ENCODE data around the gene FBXO24. TPM values are rescaled to one million over a fixed set of nuclear protein-coding genes. Genes with fewer than 3 reads are reported as not detected.

Gene FBXO24
- total RNA-seq, 1 donor from 2014 or later = 0.49 TPM

- TF ChIP-seq, protein P1, sequence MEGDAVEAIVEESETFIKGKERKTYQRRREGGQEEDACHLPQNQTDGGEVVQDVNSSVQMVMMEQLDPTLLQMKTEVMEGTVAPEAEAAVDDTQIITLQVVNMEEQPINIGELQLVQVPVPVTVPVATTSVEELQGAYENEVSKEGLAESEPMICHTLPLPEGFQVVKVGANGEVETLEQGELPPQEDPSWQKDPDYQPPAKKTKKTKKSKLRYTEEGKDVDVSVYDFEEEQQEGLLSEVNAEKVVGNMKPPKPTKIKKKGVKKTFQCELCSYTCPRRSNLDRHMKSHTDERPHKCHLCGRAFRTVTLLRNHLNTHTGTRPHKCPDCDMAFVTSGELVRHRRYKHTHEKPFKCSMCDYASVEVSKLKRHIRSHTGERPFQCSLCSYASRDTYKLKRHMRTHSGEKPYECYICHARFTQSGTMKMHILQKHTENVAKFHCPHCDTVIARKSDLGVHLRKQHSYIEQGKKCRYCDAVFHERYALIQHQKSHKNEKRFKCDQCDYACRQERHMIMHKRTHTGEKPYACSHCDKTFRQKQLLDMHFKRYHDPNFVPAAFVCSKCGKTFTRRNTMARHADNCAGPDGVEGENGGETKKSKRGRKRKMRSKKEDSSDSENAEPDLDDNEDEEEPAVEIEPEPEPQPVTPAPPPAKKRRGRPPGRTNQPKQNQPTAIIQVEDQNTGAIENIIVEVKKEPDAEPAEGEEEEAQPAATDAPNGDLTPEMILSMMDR (IDR thresholded peaks at IDR 0.05; ENCODE audit: partially characterized antibody, unreplicated experiment) = peak; percentile 54
- Mint-ChIP-seq H3K27ac (ENCODE audit: unreplicated experiment) (peak overlapping the region; percentile 52), H3K9me3 (ENCODE audit: unreplicated experiment) (peaks cover 4% of the 10 kb centered on the region), H3K4me1 (ENCODE audit: low read depth, unreplicated experiment) (peaks cover 11% of the 10 kb centered on the region), H3K4me3 (ENCODE audit: unreplicated experiment) (peak overlapping the region; percentile 84), H3K36me3 (ENCODE audit: unreplicated experiment) (no peaks in the 10 kb centered on the region), H3K27me3 (ENCODE audit: unreplicated experiment) (peaks cover 5% of the 10 kb centered on the region)
- peak; percentile 86 for DNase-seq
Observed at GRCh38 chr7:100604028-100604975, 18.2 kb downstream of the FBXO24 start.

DNA sequence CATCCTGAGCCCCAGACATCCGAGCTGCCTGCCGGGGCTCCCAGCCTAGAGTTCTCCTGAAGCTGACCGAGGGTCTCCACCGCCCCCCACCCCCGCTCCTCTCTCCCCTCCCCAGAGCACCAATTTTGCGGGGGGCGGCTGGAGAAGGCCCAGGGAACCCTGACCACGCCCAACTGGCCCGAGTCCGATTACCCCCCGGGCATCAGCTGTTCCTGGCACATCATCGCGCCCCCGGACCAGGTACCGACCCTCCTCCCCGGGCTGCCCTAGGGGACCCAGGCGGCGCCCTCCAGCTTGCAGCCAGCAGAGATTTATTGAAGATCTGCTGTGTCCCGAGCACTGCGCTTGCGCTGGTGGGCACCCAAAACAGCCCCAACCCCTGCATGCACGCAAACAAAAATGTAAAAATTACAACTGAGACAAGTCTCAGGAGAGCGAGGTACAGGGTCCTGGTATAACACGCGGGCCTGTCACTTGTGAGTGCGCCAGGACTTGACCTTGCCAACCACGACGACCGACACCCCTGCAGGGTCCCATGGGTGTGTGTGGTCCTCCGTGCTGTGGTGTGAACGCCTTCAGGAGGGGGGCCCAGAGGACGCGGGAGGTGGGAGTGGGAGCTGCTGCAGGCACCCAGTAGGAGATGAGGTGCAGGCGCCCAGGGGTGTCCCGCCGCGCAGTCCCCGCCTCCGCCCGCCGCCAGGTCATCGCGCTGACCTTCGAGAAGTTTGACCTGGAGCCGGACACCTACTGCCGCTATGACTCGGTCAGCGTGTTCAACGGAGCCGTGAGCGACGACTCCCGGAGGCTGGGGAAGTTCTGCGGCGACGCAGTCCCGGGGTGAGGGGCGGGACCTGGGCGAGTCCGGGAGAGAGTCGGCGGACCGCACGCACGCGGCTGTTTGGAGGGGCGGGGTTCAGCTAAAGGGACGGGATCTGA lies 19.1 kb downstream of the FBXO24 start:
- DNase-seq = peak; percentile 54
- H3K4me3 Mint-ChIP-seq (ENCODE audit: unreplicated experiment) = peak overlapping the region; percentile 84
- no peaks in the 10 kb centered on the region for H3K36me3 Mint-ChIP-seq (ENCODE audit: unreplicated experiment)
- TF ChIP-seq, protein P1 (IDR thresholded peaks at IDR 0.05; ENCODE audit: partially characterized antibody, unreplicated experiment) = no peak
- H3K4me1 Mint-ChIP-seq (ENCODE audit: low read depth, unreplicated experiment) = peaks cover 11% of the 10 kb centered on the region
- peaks cover 5% of the 10 kb centered on the region for H3K27me3 Mint-ChIP-seq (ENCODE audit: unreplicated experiment)
- no peak overlapping the region for H3K27ac Mint-ChIP-seq (ENCODE audit: unreplicated experiment)
- H3K9me3 Mint-ChIP-seq (ENCODE audit: unreplicated experiment) = peaks cover 4% of the 10 kb centered on the region

DNA sequence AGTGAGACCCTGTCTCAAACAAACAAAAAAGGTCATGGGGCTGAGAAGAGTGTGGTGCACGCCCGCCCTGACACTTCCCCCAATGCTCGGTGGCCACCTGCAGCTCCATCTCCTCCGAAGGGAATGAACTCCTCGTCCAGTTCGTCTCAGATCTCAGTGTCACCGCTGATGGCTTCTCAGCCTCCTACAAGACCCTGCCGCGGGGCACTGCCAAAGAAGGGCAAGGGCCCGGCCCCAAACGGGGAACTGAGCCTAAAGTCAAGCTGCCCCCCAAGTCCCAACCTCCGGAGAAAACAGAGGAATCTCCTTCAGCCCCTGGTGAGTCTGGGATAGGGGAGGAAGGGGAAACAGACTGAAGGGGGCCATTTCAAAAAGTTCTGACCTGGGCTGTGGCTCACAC lies 20.2 kb downstream of the FBXO24 start:
- TF ChIP-seq, protein P1 (IDR thresholded peaks at IDR 0.05; ENCODE audit: partially characterized antibody, unreplicated experiment) = no peak
- no peak for DNase-seq
- peaks cover 11% of the 10 kb centered on the region for H3K4me1 Mint-ChIP-seq (ENCODE audit: low read depth, unreplicated experiment)
- no peak overlapping the region for H3K27ac Mint-ChIP-seq (ENCODE audit: unreplicated experiment)
- peaks cover 7% of the 10 kb centered on the region for H3K27me3 Mint-ChIP-seq (ENCODE audit: unreplicated experiment)
- peak overlapping the region; percentile 57 for H3K4me3 Mint-ChIP-seq (ENCODE audit: unreplicated experiment)
- peaks cover 6% of the 10 kb centered on the region for H3K9me3 Mint-ChIP-seq (ENCODE audit: unreplicated experiment)
- no peaks in the 10 kb centered on the region for H3K36me3 Mint-ChIP-seq (ENCODE audit: unreplicated experiment)

DNA sequence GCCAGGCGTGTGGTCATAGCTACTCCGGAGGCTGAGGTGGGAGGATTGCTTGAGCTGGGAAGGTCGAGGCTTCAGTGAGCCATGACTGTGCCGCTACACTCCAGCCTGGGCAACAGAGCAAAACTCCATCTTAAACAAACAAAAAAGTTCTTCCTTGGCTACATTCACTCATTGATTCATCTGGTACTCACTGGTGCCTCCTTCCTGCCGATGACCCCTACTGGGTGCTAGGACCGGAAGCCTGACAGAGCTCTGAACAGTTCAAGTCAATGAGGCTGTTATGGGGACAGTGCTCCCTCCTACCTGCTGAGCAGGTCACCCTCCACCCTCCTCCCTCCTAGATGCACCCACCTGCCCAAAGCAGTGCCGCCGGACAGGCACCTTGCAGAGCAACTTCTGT lies 21.0 kb downstream of the FBXO24 start:
- Mint-ChIP-seq H3K27ac (ENCODE audit: unreplicated experiment) (no peak overlapping the region), H3K36me3 (ENCODE audit: unreplicated experiment) (no peaks in the 10 kb centered on the region), H3K27me3 (ENCODE audit: unreplicated experiment) (peaks cover 7% of the 10 kb centered on the region), H3K4me3 (ENCODE audit: unreplicated experiment) (no peak overlapping the region), H3K4me1 (ENCODE audit: low read depth, unreplicated experiment) (peaks cover 10% of the 10 kb centered on the region), H3K9me3 (ENCODE audit: unreplicated experiment) (peaks cover 8% of the 10 kb centered on the region)
- DNase-seq = no peak
- TF ChIP-seq, protein P1 (IDR thresholded peaks at IDR 0.05; ENCODE audit: partially characterized antibody, unreplicated experiment) = no peak

Data from glutamatergic neuron (in vitro differentiated cells).